Heart right ventricle (tissue), 16 donors: ENCODE data around the gene TCF4. TPM values are rescaled to one million over a fixed set of nuclear protein-coding genes. Genes with fewer than 3 reads are reported as not detected.

Experiments
- ATAC-seq, 8 donors: fragments of 200-7000 bp; cut with Tn5 transposase; one replicate each; pipeline ENCODE4 v1.9.1; 2020; ENCODE audit warnings: mild to moderate bottlenecking in 8 of 8, moderate library complexity in 8 of 8, moderate number of reproducible peaks in 1 of 8
- DNase-seq, 2 donors: peaks; one replicate each; pipeline ENCODE4 v3.0.0-alpha.2; 2020
- H3K27ac ChIP-seq, 10 donors: fragments of 200-600 bp; sonication (generic) in 2 of 10; one replicate each; pipeline versions ENCODE4 v1.5.0 to v1.8.0; 2020 to 2022; ENCODE audit warnings: mild to moderate bottlenecking in 3 of 10
- H3K27me3 ChIP-seq, 7 donors: fragments of 200-600 bp; one replicate each; pipeline ENCODE4 v1.8.0; 2021 to 2022; ENCODE audit warnings: mild to moderate bottlenecking in 2 of 7
- H3K36me3 ChIP-seq, 9 donors: fragments of 200-600 bp; sonication (generic) in 1 of 9; one replicate each; pipeline versions ENCODE4 v1.5.0 to v1.8.0; 2020 to 2022; ENCODE audit warnings: mild to moderate bottlenecking in 2 of 9
- H3K4me1 ChIP-seq, 9 donors: fragments of 200-600 bp; sonication (generic) in 1 of 9; one replicate each; pipeline versions ENCODE4 v1.5.0 to v1.8.0; 2020 to 2022; ENCODE audit warnings: mild to moderate bottlenecking in 4 of 9
- H3K4me3 ChIP-seq, 10 donors: fragments of 200-600 bp; sonication (generic) in 2 of 10; one replicate each; pipeline versions ENCODE4 v1.5.0 to v1.8.0; 2020 to 2022; ENCODE audit warnings: mild to moderate bottlenecking in 7 of 10, moderate library complexity in 2 of 10
- H3K9me3 ChIP-seq, 11 donors: fragments of 200-600 bp in 10 of 11; sonication (generic) in 2 of 11; one replicate each; pipeline versions ENCODE4 v1.5.0 to v1.8.0; 2013 to 2022; ENCODE audit warnings: mild to moderate bottlenecking in 2 of 11, control low read depth in 1 of 11, moderate library complexity in 1 of 11
- WGBS, 2 donors: extraction: QIAGEN DNeasy Blood & Tissue Kit; methylation state at CpG; one replicate each; pipeline ENCODE4 v1.1.7; 2013; ENCODE audit warnings: inconsistent platforms in 1 of 2; 5-methylcytosine and 5-hydroxymethylcytosine counted together
- intact Hi-C, 10 donors: fragments of 100-400 bp; cut with DNase I; formaldehyde crosslinking; loops; one replicate each; pipeline versions ENCODE4 v1.11.1 to v1.14.2; 2022
- polyA plus RNA-seq, 2 donors: library from polyadenylated mRNA; stranded (reverse); fragments of 200-250 nt; gene quantifications; one replicate each; pipeline ENCODE4 v1.2.3, GENCODE V29; 2013
- total RNA-seq, 10 donors: library from RNA; stranded (reverse); fragmentation: NEBNext Ultra II Directional in 3 of 10; extraction: Animal tissue kit (Norgen Biotek cat#: 25700) in 3 of 10; gene quantifications; one replicate each; pipeline versions ENCODE4 v1.2.1 to v1.2.4, GENCODE V29; 2021 to 2023
- TF ChIP-seq, protein P1 (sequence below), 9 donors: fragments of 200-600 bp; sonication (generic) in 2 of 9; IDR thresholded peaks; one replicate each; pipeline versions ENCODE4 v1.5.0 to v1.8.0; 2021 to 2022; ENCODE audit warnings: antibody characterized with exemption in 9 of 9, mild to moderate bottlenecking in 5 of 9, moderate library complexity in 1 of 9
- donor health status: Arrhythmogenic right ventricular cardiomyopathy.
- donor health status: ischemic (EF 13 %, LVEDD 7.1; RV severe dilation, severe dysfunction).
- donor health status: healthy with polysubstance abuse.
- donor health status: DM: no; HTN: yes; CAD: no.
- donor health status: DM: no; HTN: no; CAD: no.
- donor health status: ischemic (EF 25% LVEDD 6.9; RV normal size, moderate dysfunction).
- donor health status: ischemic (EF 25% LVEDD 5.7; RV mildly dilated, moderate dysfunction).
- donor health status: healthy.
- donor health status: DM: yes; HTN: yes; CAD: no.
- donor health status: Ischemic cardiomyopathy.
- donor health status: ischemic (EF 35%, LVEDD 5.7; RV mildly dilated, moderate dysfunction).
- donor health status: nonischemic (EF 11% LVEDD 7.7; RV severe dilation, severe dysfunction).
- donor health status: DM: yes; HTN: yes; CAD: no.
- donor health status: PGD.
- donor health status: ischemic (EF 29% LVEDD 5.4; RV normal size, mild dysfunction).
- donor health status: nonischemic (EF 23%, LVEDD 6.1; RV moderate dilation, normal function).

TCF4 gene
- total and polyA plus RNA-seq, 12 donors: 12.6 to 90.1 (median 65.5) TPM

DNA sequence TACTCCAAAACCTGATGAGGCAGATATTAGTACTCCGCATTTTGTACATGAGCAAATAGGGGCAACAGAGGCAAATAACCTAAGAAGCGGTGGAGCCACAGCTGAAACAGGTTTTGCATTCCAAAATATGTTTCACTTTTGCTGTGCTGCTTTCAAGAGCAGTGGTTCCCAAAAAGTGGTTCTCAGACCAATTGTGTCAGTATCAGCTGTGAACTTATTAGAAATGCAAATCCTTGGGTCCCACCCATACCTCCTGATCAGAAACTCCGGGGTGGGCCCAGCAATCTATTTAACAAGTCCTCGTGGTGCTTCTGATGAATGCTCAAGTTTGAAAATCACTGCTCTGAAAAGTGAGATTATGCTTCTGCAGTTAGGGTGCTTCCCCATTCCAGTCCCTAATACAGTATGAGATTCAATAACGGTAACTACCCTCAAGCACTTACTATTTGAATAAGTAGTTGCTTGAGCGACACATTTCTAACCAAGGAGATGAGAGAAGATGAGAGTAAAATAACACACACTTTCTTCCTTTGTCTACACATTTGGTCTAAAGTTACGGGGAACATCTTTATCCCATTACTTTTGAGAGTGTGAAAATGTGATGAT, 17.8 kb upstream of the TCF4 start:
- TF ChIP-seq, protein P1, sequence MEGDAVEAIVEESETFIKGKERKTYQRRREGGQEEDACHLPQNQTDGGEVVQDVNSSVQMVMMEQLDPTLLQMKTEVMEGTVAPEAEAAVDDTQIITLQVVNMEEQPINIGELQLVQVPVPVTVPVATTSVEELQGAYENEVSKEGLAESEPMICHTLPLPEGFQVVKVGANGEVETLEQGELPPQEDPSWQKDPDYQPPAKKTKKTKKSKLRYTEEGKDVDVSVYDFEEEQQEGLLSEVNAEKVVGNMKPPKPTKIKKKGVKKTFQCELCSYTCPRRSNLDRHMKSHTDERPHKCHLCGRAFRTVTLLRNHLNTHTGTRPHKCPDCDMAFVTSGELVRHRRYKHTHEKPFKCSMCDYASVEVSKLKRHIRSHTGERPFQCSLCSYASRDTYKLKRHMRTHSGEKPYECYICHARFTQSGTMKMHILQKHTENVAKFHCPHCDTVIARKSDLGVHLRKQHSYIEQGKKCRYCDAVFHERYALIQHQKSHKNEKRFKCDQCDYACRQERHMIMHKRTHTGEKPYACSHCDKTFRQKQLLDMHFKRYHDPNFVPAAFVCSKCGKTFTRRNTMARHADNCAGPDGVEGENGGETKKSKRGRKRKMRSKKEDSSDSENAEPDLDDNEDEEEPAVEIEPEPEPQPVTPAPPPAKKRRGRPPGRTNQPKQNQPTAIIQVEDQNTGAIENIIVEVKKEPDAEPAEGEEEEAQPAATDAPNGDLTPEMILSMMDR (IDR thresholded peaks at IDR 0.05): no peak
- DNase-seq (no peak), ATAC-seq (no peak)
- WGBS, 2 donors: 78 to 84% methylated on average over 7 of the region's 7 CpGs
- Histone ChIP-seq H3K4me3 (no peak overlapping the region), H3K27me3 (no peaks in the 10 kb centered on the region), H3K4me1 (peaks cover 0 to 10% (median 0%) of the 10 kb centered on the region in 9 donors), H3K9me3 (peaks cover 0 to 3% (median 0%) of the 10 kb centered on the region in 11 donors), H3K27ac (no peak overlapping the region), H3K36me3 (no peaks in the 10 kb centered on the region)
- intact Hi-C loops: no loop called here

- Histone ChIP-seq H3K27ac (no peak overlapping the region), H3K4me3 (no peak overlapping the region), H3K4me1 (peaks cover 0 to 10% (median 0%) of the 10 kb centered on the region in 9 donors), H3K36me3 (no peaks in the 10 kb centered on the region), H3K27me3 (no peaks in the 10 kb centered on the region), H3K9me3 (no peaks in the 10 kb centered on the region)
- no peak for ATAC-seq
- no peak for DNase-seq
- WGBS, 2 donors: 92 to 93% methylated on average over 5 of the region's 5 CpGs
- intact Hi-C loops: no loop called here
- TF ChIP-seq, protein P1 (IDR thresholded peaks at IDR 0.05): no peak
These were observed 15.8 kb upstream of the TCF4 start for GRCh38 chr18:55603775-55604174.

- Histone ChIP-seq H3K36me3 (no peaks in the 10 kb centered on the region), H3K27me3 (no peaks in the 10 kb centered on the region), H3K27ac (no peak overlapping the region), H3K4me3 (no peak overlapping the region), H3K9me3 (no peaks in the 10 kb centered on the region), H3K4me1 (peaks cover 0 to 12% (median 0%) of the 10 kb centered on the region in 9 donors)
- TF ChIP-seq, protein P1 (IDR thresholded peaks at IDR 0.05): no peak
- no peak for DNase-seq
- WGBS, 2 donors: 99 to 100% methylated on average over 2 of the region's 2 CpGs
- ATAC-seq: no peak
- intact Hi-C loops: loop anchor here in 3 of 10 donors (5.0 to 10.0 kb wide), 5 partner anchors 177 to 983 kb away; no protein-coding TSS in a partner anchor
These were observed 5.9 kb upstream of the TCF4 start for GRCh38 chr18:55593888-55594287.

DNA sequence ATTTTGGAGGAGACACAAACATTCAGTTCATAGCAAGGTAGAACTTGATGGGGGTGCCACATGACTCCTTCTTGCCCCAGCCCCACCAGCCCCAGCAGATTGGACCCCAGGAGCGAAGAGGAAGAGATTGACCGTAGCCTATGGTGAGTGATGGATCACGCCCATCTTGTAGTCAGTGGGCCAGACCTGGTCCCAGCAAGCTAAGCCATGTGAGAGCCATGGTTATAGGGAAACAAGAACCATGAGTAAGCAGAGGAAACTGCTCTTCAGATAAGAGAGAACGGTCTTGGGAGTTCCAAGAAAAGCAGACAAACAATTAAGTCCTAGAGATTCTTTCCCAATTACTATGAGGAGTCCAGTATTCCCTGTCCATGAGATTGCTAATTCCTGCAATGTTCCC, 4.6 kb upstream of the TCF4 start:
- Histone ChIP-seq H3K4me3 (no peak overlapping the region), H3K27ac (no peak overlapping the region), H3K27me3 (no peaks in the 10 kb centered on the region), H3K36me3 (no peaks in the 10 kb centered on the region), H3K9me3 (no peaks in the 10 kb centered on the region), H3K4me1 (peaks cover 0 to 13% (median 0%) of the 10 kb centered on the region in 9 donors)
- DNase-seq (no peak), ATAC-seq (no peak)
- TF ChIP-seq, protein P1 (IDR thresholded peaks at IDR 0.05): no peak
- intact Hi-C loops: loop anchor here in 3 of 10 donors (5.0 to 10.0 kb wide), 5 partner anchors 175 to 985 kb away; no protein-coding TSS in a partner anchor
- 68 to 73% methylated on average over 4 of the region's 4 CpGs for WGBS, 2 donors
